ENCODE measurements around the gene CC2D1B.
A peak's percentile ranks its signal among the peaks of the same experiment; 100 is the strongest.

- TF ChIP-seq, protein P1, sequence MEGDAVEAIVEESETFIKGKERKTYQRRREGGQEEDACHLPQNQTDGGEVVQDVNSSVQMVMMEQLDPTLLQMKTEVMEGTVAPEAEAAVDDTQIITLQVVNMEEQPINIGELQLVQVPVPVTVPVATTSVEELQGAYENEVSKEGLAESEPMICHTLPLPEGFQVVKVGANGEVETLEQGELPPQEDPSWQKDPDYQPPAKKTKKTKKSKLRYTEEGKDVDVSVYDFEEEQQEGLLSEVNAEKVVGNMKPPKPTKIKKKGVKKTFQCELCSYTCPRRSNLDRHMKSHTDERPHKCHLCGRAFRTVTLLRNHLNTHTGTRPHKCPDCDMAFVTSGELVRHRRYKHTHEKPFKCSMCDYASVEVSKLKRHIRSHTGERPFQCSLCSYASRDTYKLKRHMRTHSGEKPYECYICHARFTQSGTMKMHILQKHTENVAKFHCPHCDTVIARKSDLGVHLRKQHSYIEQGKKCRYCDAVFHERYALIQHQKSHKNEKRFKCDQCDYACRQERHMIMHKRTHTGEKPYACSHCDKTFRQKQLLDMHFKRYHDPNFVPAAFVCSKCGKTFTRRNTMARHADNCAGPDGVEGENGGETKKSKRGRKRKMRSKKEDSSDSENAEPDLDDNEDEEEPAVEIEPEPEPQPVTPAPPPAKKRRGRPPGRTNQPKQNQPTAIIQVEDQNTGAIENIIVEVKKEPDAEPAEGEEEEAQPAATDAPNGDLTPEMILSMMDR (conservative IDR thresholded peaks at IDR 0.05; ENCODE audit: low read length), result peak; percentile 80
- TF ChIP-seq EZH2phosphoT487 (IDR thresholded peaks at IDR 0.05; ENCODE audit: borderline replicate concordance, low read depth, low read length), result no peak
Measured at GRCh38 chr1:52404116-52404974, 38.3 kb upstream of the CC2D1B start, which contains the start of the genes ORC1 and PRPF38A.
